Glomerular visceral epithelial cell (primary cell): ENCODE data around the gene KCTD2.
A peak's percentile ranks its signal among the peaks of the same experiment; 100 is the strongest.

Source experiments
- DNase-seq: peaks from one replicate; pipeline ENCODE4 v3.0.0-alpha.2; 2016; ENCODE audit errors: extremely low spot score

Gene KCTD2

GRCh38 chr17:75099881-75100595, 53.0 kb downstream of the KCTD2 start:
- DNase-seq, result no peak

DNA sequence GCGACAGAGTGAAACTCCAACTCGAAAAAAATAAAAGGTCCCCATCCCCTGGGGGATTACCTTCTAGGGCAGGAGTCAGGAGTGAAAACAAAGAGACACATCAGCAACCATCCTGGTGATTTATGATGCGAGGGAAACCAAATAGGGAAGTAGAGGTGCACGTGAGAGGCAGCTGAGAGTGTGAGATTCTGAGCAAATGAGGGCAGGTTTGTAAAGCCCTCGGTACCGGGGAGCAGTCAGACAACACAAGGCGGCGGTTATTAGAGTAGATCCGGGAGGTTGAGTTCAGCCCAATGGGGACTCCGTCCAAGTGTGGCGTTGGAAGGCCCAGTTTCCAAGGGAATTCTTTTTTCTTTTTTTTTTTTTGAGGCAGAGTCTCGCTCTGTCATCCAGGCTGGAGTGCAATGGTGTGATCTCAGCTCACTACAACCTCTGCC, 55.4 kb downstream of the KCTD2 start:
- no peak for DNase-seq

DNA sequence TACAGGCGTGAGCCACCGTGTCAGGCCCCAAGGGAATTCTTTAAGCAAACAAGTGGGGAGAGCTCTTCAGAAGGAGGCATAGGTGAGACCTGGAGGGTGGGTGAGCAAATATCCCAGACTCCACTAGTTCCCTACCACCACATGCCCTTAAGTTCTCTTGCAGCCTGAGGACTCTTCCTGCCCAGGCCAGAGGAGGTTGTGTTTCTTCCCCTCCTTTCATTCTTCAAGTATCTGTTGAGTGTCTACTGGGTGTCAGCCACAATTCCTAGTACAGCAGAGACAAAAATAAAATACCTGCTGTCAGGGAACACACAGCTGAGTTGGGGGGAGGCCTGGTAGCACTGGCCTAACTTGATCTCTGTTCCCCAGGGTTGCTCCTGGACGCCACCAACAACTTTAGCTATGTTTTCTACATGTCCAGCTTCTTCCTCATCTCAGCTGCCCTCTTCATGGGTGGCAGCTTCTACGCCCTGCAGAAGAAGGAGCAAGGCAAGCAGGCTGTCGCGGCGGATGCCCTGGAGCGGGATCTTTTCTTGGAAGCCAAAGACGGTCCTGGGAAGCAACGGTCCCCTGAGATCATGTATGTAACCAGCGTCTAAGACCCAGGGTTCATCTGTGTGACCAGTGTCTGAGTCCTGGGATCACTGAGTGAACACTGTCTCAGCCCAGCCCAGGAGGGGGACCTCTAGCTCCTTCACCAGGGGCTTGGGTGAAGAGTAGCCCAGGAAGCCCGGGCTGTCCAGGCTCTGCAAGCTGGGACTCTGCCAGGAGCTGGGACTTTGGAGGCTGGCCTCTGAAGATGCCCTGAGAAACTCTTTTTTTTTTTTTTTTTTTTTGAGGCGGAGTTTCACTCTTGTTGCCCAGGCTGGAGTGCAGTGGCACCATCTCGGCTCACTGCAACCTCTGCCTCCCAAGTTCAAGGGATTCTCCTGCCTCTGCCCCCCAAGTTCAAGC, 56.9 kb downstream of the KCTD2 start:
- no peak for DNase-seq

DNA sequence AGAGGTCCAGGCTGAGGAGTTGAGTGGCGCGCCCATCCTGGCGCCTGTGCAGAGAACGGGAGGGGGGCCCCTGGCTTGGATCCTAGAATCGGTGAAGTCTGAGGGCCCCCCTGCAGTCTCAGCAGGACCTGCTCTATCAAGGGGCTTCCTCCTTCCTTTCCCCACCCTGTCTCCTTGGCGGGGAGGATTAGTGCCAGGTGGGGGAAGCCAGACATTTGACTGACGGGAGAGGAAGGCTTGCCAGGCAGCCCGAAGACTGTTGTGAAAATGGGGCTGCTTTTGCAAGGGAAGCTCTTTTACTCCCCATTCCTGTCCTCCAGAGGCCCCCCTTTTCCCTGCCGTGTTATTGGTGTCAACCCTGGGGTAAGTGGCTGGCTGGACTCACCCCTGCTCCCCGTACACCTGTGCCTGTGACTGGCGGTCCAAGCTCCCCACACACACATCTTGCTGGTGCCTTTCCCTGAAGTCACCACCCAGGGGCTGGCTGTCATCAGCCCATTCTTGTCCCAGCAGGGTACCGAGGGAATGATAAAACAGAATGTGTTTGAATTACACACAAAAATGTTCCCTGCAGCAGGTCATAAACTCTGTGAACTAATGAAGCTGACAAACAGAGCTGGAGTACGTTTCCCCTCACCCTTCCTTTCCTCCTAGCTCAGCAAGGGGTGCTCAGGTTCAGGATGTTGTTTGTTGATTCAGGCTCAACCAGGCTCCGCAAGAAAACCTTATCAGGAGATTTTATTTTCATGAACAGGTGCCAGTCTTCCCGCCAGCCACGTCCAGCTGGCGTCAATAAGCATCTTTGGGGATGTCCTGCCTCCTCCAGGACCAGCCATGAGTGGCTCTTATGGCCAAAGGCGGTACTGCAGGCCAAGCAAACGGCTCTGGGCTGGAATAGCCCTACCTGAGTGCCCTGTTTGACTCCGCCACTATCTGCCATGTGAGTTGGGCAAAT, 58.4 kb downstream of the KCTD2 start:
- peak; percentile 45 for DNase-seq

DNA sequence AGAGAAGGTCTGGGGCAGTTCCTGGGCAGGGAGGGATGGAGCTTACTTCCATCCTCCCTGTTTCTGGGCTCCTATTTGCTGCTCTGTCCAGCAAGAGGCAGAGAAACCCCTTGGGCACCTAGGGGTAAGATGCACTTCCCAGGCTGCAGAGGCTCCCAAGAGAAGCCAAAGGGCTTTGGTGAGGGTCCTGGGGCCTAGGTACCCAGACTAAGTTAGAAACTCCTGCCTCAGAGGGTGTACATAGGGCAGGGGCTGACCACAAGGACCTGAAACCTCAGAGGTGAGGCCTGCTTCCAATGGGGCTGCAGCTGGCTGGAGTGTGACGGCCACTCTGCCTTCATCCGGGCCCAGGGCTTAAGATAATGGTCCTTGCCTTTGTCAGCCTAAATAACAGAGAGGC, 61.2 kb downstream of the KCTD2 start:
- no peak for DNase-seq

GRCh38 chr17:75109046-75109406, 62.0 kb downstream of the KCTD2 start:
- no peak for DNase-seq

GRCh38 chr17:75109407-75110233, 62.6 kb downstream of the KCTD2 start, which contains the start of gene ARMC7:
ARMC7 (plus strand) TSS chr17:75109969; CDS start chr17:75110289, 320 bp downstream.
- DNase-seq, result peak; percentile 88

DNA sequence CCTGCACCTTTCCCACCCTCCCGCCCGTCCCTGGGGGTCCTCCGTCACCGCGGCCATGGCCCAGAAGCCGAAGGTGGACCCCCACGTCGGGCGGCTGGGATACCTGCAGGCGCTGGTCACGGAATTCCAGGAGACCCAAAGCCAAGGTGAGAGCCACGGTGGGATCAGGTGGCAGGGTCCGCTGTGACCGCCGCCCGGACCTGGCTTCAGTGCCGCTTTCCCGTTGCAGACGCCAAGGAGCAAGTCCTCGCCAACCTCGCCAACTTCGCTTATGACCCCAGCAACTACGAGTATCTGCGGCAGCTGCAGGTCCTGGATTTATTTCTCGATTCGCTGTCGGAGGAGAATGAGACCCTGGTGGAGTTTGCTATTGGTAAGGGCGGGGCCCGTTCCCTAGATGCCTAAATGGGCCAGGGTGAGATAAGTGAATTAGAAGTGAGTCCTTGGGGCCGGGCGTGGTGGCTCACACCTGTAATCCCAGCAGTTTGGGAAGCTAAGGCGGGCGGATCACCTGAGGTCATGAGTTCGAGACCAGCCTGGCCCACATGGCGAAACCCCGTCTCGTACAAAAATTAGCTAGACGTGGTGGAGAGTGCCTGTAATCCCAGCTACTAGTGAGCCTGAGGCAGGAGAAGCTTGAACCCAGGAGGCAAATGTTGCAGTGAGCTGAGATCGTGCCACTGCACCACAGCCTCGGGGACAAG, 63.4 kb downstream of the KCTD2 start:
- no peak for DNase-seq

DNA sequence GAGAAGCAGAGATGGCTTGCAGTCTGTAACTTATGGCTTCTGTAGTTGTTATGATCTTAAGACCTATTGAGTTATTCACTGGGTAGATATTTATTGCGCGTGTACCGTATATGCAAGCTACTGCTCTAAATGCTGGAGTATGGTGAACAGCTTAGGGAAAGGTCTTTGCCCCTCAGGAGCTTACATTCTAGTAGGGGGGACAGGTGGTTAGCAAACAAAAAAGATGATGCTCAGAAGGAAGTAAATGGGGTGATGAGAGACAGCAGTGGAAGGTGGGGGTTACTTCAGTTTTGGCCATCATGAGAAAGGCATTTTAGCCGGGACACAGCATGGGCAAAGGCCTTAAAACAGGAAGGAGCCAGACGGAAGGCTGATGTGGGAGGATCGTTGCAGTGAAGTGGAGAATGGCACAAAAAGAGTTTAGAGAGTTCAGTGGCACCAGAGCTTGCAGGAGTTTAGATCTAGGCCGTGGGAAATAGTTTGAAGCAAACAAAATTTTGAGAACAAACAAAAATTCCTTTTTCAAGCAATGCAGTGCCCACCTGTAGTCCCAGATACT, 64.8 kb downstream of the KCTD2 start:
- no peak for DNase-seq

DNA sequence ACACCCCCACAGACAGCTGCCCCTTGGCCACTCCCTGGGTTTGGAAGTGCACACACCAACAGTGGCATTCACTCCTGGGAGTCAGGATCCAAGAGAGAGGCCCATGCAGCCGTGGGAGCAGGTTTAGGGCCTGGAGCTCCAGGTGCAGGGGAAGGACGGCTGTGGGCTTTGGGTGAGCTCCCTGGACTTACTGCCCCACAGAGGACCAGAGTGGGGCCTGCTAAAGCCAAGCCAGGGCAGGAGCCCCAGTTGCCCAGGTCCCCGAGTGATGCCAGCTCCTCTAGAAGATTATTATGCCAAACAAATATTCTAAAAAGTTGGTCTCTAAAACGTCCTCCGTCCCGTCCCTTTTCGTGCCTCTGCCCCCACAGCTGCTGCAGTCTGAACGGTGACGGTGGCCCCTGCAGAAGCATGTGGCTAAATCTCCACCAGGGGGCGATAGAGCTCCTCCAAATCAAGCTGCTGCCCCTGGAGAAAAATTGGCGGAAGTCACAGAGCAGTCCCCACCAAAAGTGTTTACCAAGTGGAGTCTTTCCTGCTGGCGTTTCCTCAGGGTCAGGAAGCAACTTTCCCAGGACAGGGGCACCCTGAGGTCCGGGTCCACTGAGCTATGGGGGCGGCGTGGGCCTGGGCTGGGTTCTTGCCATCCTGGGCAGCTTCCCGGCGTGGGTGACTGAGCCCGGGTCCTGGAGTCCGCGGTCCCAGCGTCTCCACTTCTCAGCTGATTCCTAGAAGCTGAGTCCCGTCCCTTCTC, 67.0 kb downstream of the KCTD2 start:
- peak; percentile 91 for DNase-seq

- DNase-seq, result no peak
Measured at GRCh38 chr17:75114552-75115314, 67.7 kb downstream of the KCTD2 start.
